Measurements from ENCODE around the gene KIF5A.

DNA sequence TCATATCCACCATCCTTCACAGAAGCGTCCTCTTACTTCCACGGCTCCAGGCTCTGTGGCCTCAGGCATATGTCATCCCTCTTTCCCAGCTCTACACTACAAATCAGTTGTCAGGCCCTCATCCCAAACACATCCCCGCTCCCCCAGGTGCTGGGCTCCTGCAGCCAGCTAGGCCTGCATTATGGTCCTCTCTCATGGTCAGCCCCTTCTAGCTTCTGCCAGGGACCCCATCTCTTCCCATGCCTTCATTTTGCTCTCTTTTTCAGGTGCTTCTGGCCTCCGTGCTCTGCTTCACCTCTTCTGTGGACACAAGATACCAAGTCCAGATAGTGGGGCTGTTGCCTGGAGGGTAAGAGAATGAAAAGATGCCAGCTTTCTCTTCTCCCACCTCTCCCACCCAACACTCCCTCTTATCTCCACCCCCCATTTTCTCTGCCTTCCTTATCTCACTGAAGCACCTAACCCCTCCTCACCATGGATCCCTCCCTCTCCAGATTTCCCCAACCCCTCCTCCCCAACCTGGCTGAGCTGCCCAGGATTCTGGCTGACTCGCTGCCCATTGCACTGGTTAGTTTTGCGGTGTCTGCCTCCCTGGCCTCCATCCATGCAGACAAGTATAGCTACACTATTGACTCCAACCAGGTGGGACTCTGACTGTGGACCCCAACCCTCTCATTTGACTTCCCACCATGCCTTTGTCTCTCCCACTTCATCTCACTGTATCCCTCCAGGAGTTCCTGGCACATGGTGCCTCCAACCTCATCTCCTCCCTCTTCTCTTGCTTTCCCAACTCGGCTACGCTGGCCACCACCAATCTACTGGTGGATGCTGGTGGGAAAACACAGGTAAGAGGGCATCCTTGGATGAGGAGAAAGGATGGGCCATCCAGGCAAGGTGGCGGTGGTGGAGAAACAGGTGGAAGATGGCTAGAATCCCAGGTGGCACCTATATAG lies 72.7 kb downstream of the KIF5A start:
- TF ChIP-seq, protein P1, sequence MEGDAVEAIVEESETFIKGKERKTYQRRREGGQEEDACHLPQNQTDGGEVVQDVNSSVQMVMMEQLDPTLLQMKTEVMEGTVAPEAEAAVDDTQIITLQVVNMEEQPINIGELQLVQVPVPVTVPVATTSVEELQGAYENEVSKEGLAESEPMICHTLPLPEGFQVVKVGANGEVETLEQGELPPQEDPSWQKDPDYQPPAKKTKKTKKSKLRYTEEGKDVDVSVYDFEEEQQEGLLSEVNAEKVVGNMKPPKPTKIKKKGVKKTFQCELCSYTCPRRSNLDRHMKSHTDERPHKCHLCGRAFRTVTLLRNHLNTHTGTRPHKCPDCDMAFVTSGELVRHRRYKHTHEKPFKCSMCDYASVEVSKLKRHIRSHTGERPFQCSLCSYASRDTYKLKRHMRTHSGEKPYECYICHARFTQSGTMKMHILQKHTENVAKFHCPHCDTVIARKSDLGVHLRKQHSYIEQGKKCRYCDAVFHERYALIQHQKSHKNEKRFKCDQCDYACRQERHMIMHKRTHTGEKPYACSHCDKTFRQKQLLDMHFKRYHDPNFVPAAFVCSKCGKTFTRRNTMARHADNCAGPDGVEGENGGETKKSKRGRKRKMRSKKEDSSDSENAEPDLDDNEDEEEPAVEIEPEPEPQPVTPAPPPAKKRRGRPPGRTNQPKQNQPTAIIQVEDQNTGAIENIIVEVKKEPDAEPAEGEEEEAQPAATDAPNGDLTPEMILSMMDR (conservative IDR thresholded peaks at IDR 0.05) = no peak
- TF ChIP-seq ZFX (IDR thresholded peaks at IDR 0.05) = no peak

Data from C4-2B (cell line).